GM10847 (cell line): ENCODE data around the gene RALGAPA1.

Experiments
- POLR2A ChIP-seq: IDR thresholded peaks from 2 replicates; pipeline ENCODE4 v1.6.1; 2011; ENCODE audit not compliant: insufficient read length; ENCODE audit errors: extremely low read depth

The RALGAPA1 gene

DNA sequence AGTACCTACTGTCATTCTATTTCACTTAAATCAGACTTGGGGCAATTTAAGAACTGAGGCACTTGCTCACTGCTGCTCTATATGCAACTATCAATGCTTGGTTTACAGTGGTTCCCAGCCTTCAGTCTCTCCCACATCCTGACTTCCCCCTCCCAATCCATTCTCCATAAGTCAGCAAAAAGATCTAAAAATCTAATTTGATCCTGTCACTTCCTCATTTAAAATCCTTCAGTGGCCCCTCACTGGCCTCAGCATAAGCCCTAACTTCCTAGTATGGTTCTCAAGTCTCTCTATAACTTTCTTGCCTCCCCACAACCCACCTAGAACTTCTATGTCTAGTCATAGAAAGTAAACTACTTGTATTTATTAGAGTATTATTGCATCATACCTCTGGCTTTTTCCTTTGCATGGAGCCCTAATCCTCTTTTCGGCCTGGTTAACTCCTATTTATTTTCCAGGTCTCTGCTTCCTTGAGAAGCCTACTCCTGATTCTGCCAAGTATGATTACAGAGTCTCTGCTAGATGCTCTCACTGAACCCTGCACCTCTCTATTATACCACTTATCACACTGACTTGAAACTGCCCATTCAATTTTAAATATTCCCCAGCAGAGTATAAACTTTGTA, 130.6 kb downstream of the RALGAPA1 start:
- no peak for TF ChIP-seq POLR2A

DNA sequence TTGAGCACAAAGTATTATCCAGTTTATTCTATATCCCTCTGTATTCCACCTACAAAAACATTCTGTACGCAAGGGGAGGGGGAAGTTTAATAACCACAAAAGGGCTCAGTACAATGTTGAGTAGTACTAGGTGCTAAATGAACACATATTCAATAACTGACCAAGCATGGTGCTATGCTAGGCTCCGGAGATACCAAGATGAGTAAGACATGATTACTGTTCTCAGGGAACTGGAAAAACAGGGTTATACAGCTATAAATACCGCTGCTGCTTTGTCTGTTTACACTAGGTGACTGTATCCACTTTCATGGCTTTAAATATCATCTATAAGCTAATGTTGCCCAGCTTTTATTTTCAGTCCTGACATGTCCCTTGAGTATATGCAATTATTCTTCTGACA, 139.3 kb downstream of the RALGAPA1 start:
- TF ChIP-seq POLR2A = no peak

DNA sequence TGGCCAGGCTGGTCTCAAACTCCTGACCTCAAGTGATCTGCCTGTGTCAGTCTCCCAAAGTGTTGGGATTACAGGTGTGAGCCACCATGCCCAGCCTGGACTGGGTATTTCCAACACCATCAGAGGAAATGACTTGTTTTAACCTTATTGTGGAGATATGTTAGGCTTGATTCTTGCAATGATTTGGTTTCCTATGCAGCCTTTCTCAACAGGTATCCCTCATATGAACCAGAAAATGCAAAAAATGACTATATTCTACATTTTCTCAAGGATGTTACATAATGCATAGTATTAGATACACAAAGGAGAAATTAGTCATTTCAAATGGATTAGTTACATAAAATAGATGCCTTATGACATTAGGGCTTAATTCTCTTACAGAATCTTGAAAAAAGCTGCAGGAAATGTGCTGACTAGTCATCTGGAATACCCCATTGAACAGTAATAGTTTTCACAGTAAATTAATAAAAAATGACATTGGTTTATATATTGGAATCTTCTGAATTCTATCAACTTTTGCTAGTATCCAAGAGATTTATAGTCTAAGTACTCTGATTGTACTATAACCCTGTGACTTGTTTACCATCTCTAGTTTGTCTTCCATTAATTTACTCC, 142.6 kb downstream of the RALGAPA1 start:
- TF ChIP-seq POLR2A = no peak

DNA sequence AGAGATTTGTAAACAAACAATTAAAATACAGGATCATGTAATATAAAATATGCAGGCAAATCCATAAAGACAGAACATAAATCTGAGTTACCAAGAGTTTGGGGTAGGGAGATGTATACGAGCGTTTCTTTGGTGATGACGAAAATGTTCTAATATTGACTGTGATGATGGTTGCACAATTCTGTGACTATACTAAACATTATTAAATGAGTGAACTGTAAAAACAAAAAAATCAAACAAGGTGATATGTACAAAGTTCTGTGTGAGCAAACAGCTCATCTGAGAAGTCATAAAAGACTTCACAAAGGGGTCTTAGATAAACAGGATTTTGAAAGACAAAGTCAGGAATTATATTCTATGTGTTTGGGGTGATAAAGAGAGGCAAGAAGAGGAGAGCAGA, 147.2 kb downstream of the RALGAPA1 start:
- no peak for TF ChIP-seq POLR2A

DNA sequence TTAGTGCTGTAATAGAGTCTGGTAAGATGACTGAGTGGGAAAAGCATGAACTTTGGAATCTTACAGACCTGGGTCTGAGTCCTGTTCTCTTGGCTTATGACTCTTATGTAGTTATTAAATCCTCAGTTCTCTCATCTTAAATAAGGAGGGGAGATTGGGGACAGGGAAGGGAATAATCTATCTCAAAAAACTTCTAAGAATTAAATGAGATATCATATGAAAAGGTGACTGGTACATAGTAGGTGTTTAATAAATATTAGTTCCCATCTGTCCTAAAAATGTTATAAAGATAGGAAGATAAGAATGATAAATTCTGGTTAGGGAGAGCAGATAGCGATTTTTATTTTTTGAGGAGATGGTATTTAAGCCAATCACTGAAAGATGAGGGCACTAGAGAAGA, 156.1 kb downstream of the RALGAPA1 start:
- TF ChIP-seq POLR2A = no peak

DNA sequence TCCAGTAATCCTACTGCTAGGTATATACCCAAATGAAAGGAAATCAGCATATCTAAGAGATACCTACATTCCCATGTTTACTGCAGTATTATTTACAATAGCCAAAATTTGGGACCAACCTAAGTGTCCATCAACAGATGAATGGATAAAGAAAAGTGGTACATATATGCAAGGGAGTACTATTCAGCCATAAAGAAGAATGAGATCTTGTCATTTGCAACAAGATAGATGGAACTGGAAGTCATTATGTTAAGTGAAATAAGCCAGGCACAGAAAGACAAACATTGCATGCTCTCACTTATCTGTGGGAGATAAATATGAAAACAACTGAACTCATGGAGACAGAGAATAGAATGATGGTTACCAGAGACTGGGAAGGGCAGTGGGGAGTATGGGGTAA, 165.6 kb downstream of the RALGAPA1 start:
- TF ChIP-seq POLR2A = no peak

DNA sequence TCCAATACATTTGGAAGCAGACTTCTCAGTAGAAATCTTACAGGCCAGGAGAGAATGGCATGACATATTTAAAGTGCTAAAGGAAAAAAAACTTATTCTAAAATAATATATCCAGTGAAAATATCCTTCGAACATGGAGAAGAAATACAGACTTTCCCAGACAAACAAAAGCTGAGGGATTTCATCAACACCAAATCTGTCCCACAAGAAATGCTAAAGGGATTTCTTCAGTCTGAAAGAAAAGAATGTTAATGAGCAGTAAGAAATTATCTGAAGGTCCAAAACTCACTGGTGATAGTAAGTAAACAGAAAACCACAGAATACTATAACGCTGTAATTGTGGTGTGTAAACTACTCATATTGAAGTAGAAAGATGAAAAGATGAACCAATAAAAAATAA, 171.2 kb downstream of the RALGAPA1 start:
- no peak for TF ChIP-seq POLR2A

DNA sequence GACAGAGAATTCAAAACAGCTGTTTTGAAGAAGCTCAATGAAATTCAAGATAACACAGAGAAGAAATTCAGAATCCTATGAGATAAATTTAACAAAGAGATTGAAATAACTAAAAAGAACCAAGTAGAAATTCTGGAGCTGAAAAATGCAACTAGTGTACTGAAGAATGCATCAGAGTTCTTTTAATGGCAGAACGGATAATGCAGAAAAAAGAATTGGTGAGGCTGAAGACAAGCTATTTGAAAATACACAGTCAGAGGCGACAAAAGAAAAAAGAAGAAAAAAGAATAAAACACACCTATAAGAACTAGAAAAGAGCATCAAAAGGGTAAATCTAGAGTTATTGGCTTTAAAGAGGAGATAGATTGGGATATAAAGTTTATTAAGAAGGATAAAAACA, 171.8 kb downstream of the RALGAPA1 start:
- no peak for TF ChIP-seq POLR2A

DNA sequence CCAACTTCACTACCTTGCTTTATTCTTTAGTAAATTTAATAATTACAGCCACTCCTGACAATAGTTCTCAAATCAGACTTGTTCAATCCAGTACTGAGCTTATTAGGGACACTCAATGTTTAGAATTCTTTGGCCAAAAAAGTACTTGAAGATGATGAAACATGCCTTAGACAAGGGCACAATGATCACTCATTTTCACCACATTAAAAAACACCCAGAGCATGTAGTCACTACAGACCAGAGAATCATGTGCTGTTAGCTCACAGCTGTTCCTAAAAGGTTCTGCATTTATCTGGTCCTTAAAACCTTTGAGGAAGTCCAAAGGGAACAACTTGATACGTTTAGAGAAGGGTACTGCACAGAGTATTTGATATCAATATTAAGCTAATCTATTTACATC, 176.4 kb downstream of the RALGAPA1 start:
- TF ChIP-seq POLR2A = no peak

DNA sequence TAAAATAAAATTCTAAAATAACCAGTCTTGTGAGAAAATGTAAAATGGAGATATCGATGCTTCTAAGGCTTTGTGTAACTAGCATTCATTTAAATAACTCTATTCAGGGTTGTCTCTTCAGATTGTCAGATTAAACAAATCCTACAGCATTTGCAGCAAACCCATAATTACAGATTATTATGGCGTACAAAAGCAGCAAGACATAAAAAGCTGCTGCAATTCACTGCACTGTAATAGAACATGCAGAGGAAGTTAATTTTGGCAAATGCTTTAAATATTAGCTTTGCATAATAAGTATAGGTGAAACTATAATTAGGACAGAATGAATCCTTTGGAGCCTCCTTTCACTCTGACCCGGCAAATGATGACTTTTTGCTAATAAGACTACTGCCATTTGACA, 176.8 kb downstream of the RALGAPA1 start:
- no peak for TF ChIP-seq POLR2A

DNA sequence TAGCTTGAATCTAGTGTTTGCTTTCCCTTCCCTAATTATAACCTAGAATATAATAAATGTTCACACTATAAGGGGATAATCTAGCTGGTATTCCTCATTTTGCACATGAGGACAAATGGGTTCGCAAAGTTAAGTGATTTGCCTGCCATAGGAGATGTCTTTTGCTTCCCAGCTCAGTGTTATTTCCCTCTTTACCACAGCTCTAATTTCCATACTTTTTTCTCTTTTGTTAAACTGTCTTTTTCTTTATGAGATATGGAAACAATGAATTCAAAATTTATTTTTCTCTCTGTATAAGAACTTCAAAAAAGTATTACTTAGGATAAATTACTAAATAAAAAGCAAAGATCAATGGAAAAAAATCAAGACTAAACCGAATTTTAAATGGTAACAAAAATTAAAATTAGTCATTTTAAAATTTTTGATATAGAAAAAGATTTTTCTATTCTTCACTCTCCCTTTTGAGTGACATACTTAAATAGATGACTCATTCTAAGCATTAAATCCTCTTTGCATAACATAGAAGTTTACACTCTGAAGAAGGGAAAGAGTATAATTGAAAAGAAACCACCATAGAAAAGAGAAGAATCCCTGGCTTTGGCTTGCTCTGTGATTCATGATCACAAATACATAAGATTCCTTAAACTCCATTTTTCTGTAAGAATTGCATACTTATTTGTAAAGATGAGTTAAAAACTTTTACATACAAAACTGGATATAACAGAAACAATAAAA, 177.9 kb downstream of the RALGAPA1 start:
- TF ChIP-seq POLR2A = no peak

DNA sequence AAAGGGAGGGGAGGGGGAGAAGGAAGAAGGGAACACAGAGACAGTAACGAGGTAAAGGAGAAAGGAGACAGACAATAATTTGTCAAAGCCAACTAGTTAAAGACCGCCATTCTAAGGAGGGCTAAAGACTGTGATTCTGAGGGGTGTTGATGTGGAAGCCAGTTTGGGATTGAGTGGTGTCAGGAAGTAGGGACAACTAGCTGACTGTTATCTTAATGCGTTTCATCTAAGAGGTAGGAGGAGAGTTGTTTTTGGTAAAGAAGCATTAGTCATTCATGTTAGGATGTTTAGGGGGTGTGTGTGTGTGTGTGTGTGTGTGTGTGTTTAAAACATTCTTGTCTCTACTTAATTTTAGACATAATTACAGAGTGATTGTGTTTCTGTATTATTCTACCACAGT, 180.1 kb downstream of the RALGAPA1 start:
- TF ChIP-seq POLR2A = no peak

DNA sequence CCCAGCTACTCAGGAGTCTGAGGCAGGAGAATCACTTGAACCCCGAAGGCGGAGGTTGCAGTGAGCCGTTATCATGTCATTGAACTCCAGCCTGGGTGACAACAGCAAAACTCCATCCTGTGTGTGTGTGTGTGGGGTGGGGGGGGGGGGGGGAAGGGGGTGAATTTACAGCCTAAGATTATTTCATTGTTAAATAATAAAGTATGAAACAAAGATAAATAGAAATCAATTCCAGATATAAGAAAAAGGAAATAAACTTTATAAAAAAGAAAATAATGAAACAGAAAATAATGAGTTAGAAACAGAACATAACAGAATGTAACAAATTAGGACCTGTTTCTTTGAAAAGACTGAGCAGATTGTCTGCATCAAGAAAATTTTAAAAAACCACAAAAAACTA, 191.6 kb downstream of the RALGAPA1 start:
- no peak for TF ChIP-seq POLR2A

DNA sequence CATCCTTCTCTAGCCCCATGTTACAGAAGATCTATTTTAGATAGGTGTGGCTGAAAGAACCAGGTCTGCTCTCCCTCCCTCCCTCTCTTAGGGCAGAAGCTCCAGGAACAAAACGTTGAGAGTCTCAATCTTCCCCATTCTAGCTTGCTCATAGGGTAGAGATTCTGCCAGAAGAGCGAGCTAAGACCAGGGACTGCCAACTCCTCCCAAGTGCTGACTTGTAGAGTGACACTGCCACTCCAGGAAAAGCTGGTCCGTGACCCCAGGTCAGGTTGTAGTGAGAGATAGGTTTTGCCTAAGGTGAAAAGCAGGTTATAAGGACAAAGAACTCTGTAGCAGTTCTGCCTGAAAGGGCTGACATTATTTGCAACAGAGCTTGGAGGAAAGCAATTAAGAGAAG, 201.7 kb downstream of the RALGAPA1 start:
- no peak for TF ChIP-seq POLR2A

DNA sequence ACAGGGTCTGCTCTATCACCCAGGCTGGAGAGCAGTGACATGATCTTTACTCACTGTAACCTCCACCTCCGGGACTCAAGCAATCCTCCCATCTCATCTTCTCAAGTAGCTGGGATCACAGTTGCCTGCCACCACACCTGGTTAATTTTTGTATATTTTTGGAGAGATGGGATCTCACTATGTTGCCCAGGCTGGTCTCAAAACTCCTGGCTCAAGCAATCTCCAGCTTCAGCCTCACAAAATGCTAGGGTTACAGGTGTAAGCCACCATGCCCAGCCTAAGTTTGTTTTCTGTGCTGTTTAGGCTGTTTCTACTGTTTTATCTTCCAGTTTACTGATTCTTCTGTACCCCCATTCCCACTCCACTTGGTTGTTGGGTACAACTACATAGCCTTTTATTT, 208.8 kb downstream of the RALGAPA1 start:
- no peak for TF ChIP-seq POLR2A

DNA sequence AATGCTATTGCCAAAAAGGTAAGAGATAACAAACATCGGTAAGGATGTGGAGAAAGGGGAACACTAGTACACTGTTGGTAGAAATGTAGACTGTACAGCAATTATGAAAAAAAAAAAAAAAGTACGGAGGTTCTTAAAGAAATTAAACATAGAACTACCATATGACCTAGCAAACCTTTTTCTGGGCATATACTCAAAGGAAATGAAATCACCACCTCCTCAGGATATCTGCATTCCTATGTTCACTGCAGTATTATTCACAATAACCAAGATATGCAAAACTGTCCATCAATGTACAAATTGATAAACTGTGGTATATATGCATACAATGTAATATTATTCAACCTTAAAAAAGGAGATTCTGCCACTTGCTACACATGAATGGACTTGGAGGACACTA, 214.5 kb downstream of the RALGAPA1 start:
- no peak for TF ChIP-seq POLR2A

DNA sequence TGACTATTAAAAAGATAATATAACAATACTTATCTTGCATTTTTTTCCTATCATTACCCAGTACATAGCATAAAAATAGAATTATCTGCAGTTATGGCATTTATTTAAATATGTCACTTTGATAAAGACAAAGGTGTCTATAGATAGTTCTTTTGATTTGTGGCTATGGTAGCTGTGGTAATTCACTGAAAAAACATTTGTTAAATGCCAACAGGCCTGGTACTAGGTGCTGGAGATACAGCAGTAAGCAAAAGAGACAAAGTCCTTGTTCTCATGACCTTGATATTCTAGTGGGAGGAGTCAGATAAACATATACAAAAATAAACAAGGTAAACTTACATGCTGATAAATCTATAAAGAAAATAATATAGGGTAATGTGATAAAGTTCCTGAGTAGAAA, 230.5 kb downstream of the RALGAPA1 start:
- TF ChIP-seq POLR2A = no peak

DNA sequence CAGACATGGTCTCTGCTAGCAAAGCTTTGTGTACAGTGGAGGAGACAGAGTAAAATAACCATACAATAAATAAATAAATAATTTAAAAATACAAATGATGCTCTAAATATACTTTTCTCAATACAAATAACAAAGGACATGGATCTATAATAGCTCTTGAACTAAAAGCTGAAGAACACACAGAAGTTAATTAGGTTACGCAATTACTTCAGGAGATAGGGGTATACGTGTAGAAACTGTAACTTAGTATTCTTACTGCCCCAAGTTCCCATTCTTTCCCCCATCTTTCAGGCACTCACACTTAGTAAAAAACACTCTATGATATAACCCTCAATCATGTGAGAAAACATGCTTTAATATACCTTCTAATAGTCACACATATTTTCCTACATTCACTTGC, 231.0 kb downstream of the RALGAPA1 start:
- TF ChIP-seq POLR2A = no peak
